IMR-90 (cell line): Measurements from ENCODE around the gene EIF4EBP2.

Experiments used
- CTCF ChIP-seq: conservative IDR thresholded peaks from 2 replicates; pipeline ENCODE4 v1.5.1; 2012; ENCODE audit warnings: mild to moderate bottlenecking, low read depth, low read length, improper control_type of control experiment
- POLR2A ChIP-seq: IDR thresholded peaks from 2 replicates; pipeline ENCODE4 v1.6.1; 2012; ENCODE audit warnings: mild to moderate bottlenecking, low read depth, low read length

- TF ChIP-seq CTCF: no peak
- no peak for TF ChIP-seq POLR2A
Observed at GRCh38 chr10:70465278-70465677, 61.3 kb downstream of the EIF4EBP2 start.
